Measurements from ENCODE around the gene ZNF283.

DNA sequence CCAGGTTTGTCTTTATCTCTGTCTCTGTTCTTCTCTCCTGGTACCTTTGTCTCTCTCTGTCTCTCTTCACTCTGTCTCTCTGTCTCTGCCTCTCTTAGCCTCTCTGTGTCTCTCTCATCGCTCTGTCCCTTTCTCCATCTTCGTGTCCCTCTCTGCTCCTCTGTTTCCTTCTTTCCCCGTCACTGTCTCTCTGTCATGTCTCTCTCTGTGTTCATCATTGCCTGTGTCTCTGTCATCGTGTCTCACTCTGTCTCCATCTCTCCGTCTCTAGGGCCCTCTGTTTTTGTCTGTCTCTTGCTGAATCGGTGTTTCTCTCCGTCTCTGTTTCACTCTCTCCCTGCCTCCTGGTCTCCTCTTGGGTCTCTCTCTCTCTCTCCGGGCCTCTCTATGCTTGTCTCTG is 43.5 kb upstream of the ZNF283 start:
- TF ChIP-seq, protein P1, sequence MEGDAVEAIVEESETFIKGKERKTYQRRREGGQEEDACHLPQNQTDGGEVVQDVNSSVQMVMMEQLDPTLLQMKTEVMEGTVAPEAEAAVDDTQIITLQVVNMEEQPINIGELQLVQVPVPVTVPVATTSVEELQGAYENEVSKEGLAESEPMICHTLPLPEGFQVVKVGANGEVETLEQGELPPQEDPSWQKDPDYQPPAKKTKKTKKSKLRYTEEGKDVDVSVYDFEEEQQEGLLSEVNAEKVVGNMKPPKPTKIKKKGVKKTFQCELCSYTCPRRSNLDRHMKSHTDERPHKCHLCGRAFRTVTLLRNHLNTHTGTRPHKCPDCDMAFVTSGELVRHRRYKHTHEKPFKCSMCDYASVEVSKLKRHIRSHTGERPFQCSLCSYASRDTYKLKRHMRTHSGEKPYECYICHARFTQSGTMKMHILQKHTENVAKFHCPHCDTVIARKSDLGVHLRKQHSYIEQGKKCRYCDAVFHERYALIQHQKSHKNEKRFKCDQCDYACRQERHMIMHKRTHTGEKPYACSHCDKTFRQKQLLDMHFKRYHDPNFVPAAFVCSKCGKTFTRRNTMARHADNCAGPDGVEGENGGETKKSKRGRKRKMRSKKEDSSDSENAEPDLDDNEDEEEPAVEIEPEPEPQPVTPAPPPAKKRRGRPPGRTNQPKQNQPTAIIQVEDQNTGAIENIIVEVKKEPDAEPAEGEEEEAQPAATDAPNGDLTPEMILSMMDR (IDR thresholded peaks at IDR 0.05; ENCODE audit: low read length), result no peak
- TF ChIP-seq EZH2 (IDR thresholded peaks at IDR 0.05; ENCODE audit: borderline replicate concordance, low read length), result no peak
